ENCODE data around the gene ALK.

ALK gene

DNA sequence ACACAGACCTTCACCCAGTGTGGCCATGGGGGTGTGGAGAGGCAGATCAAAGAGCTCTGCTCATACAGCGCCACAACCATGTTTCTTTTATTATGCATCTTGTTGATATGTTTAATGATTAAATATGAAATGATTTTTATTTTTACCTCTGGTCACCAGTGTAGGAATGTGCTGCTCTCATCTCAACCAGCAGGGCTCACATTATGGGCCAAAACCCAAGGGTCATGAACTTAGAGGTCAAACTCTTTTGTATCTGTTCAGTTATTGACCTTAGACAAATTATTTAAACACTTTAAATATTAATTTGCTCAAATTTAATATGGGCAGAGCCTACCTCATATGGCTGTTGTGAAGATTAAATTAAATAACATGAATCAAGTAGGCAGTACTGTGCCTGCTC is 386.2 kb downstream of the ALK start:
- no peak for DNase-seq (ENCODE audit: insufficient read length, low spot score)
- no peak for FAIRE-seq
- no peak for TF ChIP-seq CTCF (IDR thresholded peaks at IDR 0.05; ENCODE audit: insufficient read depth, missing control alignments)

DNA sequence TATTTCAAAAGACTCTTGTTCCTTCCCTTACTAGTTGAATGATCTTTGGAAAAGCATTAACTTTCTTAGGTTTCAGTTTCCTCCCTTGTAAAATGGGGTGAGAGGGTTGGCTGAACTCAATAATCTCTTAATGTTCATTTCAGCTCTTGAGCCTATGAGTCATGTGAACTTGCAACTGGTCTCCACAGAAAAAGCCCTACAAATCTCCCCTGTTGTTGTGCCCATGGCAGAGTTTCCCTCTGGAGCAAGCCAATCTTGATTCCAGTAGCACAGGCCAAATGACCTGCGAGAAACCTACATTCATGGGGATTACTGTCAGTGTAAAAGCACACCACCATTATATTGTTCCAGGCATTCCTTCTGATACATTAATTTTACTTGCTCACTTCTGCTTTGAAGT is 388.9 kb downstream of the ALK start:
- DNase-seq (ENCODE audit: insufficient read length, low spot score) = no peak
- FAIRE-seq = no peak
- TF ChIP-seq CTCF (IDR thresholded peaks at IDR 0.05; ENCODE audit: insufficient read depth, missing control alignments) = no peak

DNA sequence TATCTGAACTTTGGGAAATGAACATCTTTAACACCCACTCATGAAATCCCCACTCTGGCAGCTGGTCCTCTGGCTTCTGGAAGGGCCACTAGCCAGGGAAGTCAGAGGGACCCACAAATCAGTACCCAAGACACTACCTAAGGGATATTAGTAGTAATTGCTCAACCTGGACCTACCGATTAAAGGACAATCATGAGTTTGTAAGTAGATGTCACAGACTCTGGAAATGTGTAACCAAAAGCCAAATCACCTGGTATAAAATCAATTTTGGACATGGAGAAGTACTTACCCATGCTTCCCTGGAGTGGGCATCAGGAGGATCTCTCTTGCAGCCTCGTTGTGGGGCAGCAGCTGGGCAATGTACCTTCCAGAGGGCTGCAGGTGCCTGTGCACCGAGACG is 389.8 kb downstream of the ALK start:
- no peak for TF ChIP-seq CTCF (IDR thresholded peaks at IDR 0.05; ENCODE audit: insufficient read depth, missing control alignments)
- no peak for DNase-seq (ENCODE audit: insufficient read length, low spot score)
- FAIRE-seq = no peak

GRCh38 chr2:29530281-29530680 is 391.1 kb downstream of the ALK start:
- no peak for DNase-seq (ENCODE audit: insufficient read length, low spot score)
- TF ChIP-seq CTCF (IDR thresholded peaks at IDR 0.05; ENCODE audit: insufficient read depth, missing control alignments) = no peak
- FAIRE-seq = no peak

GRCh38 chr2:29528891-29529520 is 392.4 kb downstream of the ALK start:
- no peak for TF ChIP-seq CTCF (IDR thresholded peaks at IDR 0.05; ENCODE audit: insufficient read depth, missing control alignments)
- FAIRE-seq = no peak

DNA sequence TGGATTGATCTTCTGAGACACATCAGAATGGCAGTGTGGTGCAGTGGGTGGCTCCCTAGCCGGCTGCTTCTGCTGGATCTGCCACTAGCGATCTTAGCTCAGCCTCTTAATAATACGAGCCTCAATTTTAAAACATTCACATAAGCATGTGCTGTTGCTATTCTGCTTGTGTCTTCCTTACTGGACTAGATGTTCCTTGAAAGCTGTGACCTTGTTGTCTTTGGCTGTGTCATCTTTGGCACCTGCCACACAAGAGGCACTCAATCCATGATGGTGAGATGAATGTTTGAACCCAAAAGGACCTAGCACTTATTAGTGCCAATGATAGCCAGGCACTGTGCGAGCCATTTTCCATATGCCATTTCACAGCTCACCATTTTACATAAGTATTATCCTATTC is 393.0 kb downstream of the ALK start:
- no peak for DNase-seq (ENCODE audit: insufficient read length, low spot score)
- no peak for FAIRE-seq
- TF ChIP-seq CTCF (IDR thresholded peaks at IDR 0.05; ENCODE audit: insufficient read depth, missing control alignments) = no peak

More at GRCh38 chr2:29528891-29529520, 392.4 kb downstream of the ALK start:
- no peak for DNase-seq (ENCODE audit: insufficient read length, low spot score)

GRCh38 chr2:29527947-29528346 is 393.4 kb downstream of the ALK start:
- DNase-seq (ENCODE audit: insufficient read length, low spot score) (no peak), FAIRE-seq (no peak)
- TF ChIP-seq CTCF (IDR thresholded peaks at IDR 0.05; ENCODE audit: insufficient read depth, missing control alignments) = no peak

All from D721Med (cell line).